PC-3 (cell line): ENCODE data around the gene ATG101. TPM values are rescaled to one million over a fixed set of nuclear protein-coding genes. Genes with fewer than 3 reads are reported as not detected.
A peak's percentile ranks its signal among the peaks of the same experiment; 100 is the strongest.

Experiments
- ATAC-seq: fragments of 200-7000 bp; cut with Tn5 transposase; 2 replicates; pipeline ENCODE4 v1.9.1; 2020; ENCODE audit warnings: mild to moderate bottlenecking, moderate library complexity
- Bru-seq: library from RNA; stranded (reverse); fragments of 400-500 nt; gene quantifications from one replicate; lab custom pipeline; 2021; lab: Mats Ljungman, UMichigan
- BruChase-seq, 2 experiments: library from RNA; stranded (reverse); fragments of 400-500 nt; gene quantifications; one replicate each; lab custom pipeline; 2021; lab: Mats Ljungman, UMichigan
- BruUV-seq: library from RNA; stranded (reverse); fragments of 400-500 nt; replicated peaks from 2 replicates; lab custom pipeline; 2021; lab: Mats Ljungman, UMichigan
- CTCF ChIA-PET: fragments of 300-600 bp; sonication (Branson Sonifier 250); formaldehyde crosslinking; loops from one replicate; lab custom pipeline; 2022; ENCODE audit warnings: antibody characterized with exemption; lab: Charles Lee
- POLR2A ChIA-PET: fragments of 300-600 bp; sonication (Branson Sonifier 250); formaldehyde crosslinking; loops from one replicate; lab custom pipeline; 2022; ENCODE audit warnings: antibody characterized with exemption; ENCODE audit not compliant: unreplicated experiment; lab: Charles Lee
- DNase-seq: peaks from one replicate; pipeline ENCODE4 v3.0.0-alpha.2; 2015
- H2AFZ ChIP-seq: fragments of 300-600 bp; sonication (generic); 2 replicates; pipeline ENCODE4 v1.6.0; 2016; ENCODE audit warnings: antibody characterized with exemption, low read length
- H3F3A ChIP-seq: fragments of 300-600 bp; sonication (generic); one replicate; pipeline ENCODE4 v1.6.0; 2017; ENCODE audit warnings: antibody characterized with exemption, low read length, control low read depth, mild to moderate bottlenecking; ENCODE audit not compliant: unreplicated experiment
- H3K27ac ChIP-seq: fragments of 300-600 bp; sonication (generic); 2 replicates; pipeline ENCODE4 v1.5.1; 2016; ENCODE audit warnings: mild to moderate bottlenecking, low read length
- H3K27me3 ChIP-seq: fragments of 300-600 bp; sonication (generic); 2 replicates; pipeline ENCODE4 v1.6.1; 2016; ENCODE audit warnings: low read length, mixed read lengths
- H3K36me3 ChIP-seq: fragments of 300-600 bp; sonication (generic); 2 replicates; pipeline ENCODE4 v1.6.1; 2016; ENCODE audit warnings: low read depth, mixed run types, low read length, mixed read lengths
- H3K4me1 ChIP-seq: fragments of 300-600 bp; sonication (generic); 2 replicates; pipeline ENCODE4 v1.5.1; 2016; ENCODE audit warnings: low read length; ENCODE audit not compliant: insufficient read depth
- H3K4me2 ChIP-seq: fragments of 300-600 bp; sonication (generic); 2 replicates; pipeline ENCODE4 v1.6.0; 2016; ENCODE audit warnings: low read length
- H3K4me3 ChIP-seq: fragments of 300-600 bp; sonication (generic); 2 replicates; pipeline ENCODE4 v1.5.1; 2016; ENCODE audit warnings: mild to moderate bottlenecking, low read length, mixed read lengths
- H3K79me2 ChIP-seq: fragments of 300-600 bp; sonication (generic); 2 replicates; pipeline ENCODE4 v1.6.1; 2017; ENCODE audit warnings: low read length, mixed read lengths
- H3K9ac ChIP-seq: fragments of 300-600 bp; sonication (generic); 2 replicates; pipeline ENCODE4 v1.6.0; 2016; ENCODE audit warnings: mild to moderate bottlenecking, low read length
- H3K9me2 ChIP-seq: fragments of 300-600 bp; sonication (generic); replicated peaks from 2 replicates; pipeline ENCODE4 v1.6.1; 2016; ENCODE audit warnings: mixed run types, low read length, mixed read lengths
- H3K9me3 ChIP-seq: fragments of 300-600 bp; sonication (generic); 2 replicates; pipeline ENCODE4 v1.6.1; 2016; ENCODE audit warnings: low read length, mixed read lengths
- H4K20me1 ChIP-seq: fragments of 300-600 bp; sonication (generic); 2 replicates; pipeline ENCODE4 v1.6.1; 2016; ENCODE audit warnings: low read length, mixed read lengths
- EZH2 ChIP-seq: fragments of 300-600 bp; sonication (generic); IDR thresholded peaks from one replicate; pipeline ENCODE4 v1.6.1; 2017; ENCODE audit warnings: antibody characterized with exemption, mild to moderate bottlenecking, low read length; ENCODE audit not compliant: unreplicated experiment
- EZH2phosphoT487 ChIP-seq: fragments of 300-600 bp; sonication (generic); IDR thresholded peaks from 2 replicates; pipeline ENCODE4 v1.6.1; 2018; ENCODE audit warnings: mild to moderate bottlenecking, antibody characterized with exemption, low read length, borderline replicate concordance
- intact Hi-C: fragments of 100-400 bp; cut with micrococcal nuclease; formaldehyde crosslinking; loops from 2 replicates; pipeline ENCODE4 v1.9.0; 2023
- long read RNA-seq: library from polyadenylated mRNA; unstranded; transcript quantifications from one replicate; pipeline ENCODE4 v2.0.0, GENCODE V29; 2021; ENCODE audit not compliant: unreplicated experiment
- total RNA-seq: library from RNA; depleted of rRNA; stranded (reverse); fragments of >200 nt; gene quantifications from 2 replicates; pipeline ENCODE4 v1.2.3, GENCODE V29; 2014; rRNA removed
- TF ChIP-seq, protein P1 (sequence below): fragments of 300-600 bp; sonication (generic); conservative IDR thresholded peaks from 2 replicates; pipeline ENCODE4 v1.5.1; 2017; ENCODE audit warnings: antibody characterized with exemption, low read depth, mild to moderate bottlenecking, low read length

ATG101 gene, protein sequence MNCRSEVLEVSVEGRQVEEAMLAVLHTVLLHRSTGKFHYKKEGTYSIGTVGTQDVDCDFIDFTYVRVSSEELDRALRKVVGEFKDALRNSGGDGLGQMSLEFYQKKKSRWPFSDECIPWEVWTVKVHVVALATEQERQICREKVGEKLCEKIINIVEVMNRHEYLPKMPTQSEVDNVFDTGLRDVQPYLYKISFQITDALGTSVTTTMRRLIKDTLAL
- total RNA-seq (110 and 167 TPM in 2 replicates), Bru-seq, nascent RNA (percentile 84 among the genes with signal in this experiment), BruChase-seq, experiment 1, labeled RNA remaining after a 6-hour chase (percentile 93 among the genes with signal in this experiment), BruChase-seq, experiment 2, labeled RNA remaining after a 2-hour chase (percentile 89 among the genes with signal in this experiment)
- long read RNA-seq, transcript ATG101-201 (4 exons, 1,439 nt), result major isoform, 124 of 157 reads
- long read RNA-seq, partial matches to known transcripts, result 17 of 157 reads
- long read RNA-seq, other reads (novel, unspliced or antisense), result 14 of 157 reads

DNA sequence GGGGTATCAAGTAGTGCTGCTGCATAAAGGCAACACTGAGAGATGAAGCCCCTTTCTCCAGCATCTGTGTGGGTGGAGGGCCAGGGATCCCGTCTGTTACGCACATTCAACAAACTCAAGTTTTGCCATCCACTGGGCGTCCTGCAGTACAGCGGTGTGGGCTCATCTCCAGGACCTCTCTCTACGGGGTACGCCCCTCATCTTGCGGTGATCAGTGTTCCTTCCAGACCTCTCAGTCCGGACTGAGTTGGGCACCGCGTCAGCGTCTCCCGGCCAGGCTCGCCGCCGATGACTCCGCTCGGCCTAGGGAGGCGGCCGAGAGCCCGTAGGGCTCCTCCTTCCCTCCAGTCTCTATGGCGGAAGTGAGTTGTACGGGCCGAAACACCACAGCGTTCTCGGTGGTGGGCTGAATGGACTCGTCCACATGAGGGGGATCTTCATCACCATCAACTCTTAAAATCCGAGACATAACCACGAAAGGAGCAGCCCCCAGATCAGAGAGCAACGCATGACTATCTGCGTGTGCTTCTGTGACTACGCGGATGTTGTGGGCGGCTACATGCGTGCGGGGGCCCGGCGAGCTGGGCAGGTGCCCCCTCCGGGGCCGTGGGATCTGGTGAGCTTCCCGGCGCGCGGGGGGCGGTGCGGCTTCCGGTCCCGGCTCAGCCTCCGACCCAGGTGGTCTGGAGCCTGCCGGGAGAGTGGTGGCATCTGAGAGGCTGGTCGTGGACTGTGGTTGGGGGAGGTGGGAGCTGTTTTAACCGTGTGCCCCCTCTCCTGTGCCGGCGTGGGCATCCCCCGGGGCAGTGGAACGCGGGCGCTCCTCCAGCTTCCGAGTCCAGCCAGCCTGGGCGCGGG, at the start of gene ATG101:
ATG101 (plus strand) TSS at position 652 of the 858 bp plus-strand sequence. CDS start 3,673 bp downstream, outside the sequence.
- H3K36me3 ChIP-seq, result peaks cover 15% of the 10 kb centered on the region; the same call in 1 of the 2 replicates
- H3K9me3 ChIP-seq, result no peaks in the 10 kb centered on the region
- CTCF ChIA-PET, result interaction anchor here (0.6 to 2.3 kb wide), 12 partner anchors 12 to 936 kb away, joined by 3 to 22 read pairs (median 4); partner anchors contain the start of genes KRT80 and NR4A1
- DNase-seq (peak; percentile 95), ATAC-seq (peak; percentile 98)
- peak within 1 kb of the TSS; percentile 91 for H2AFZ ChIP-seq
- POLR2A ChIA-PET, result interaction anchor here (0.6 to 1.0 kb wide), 3 partner anchors 18 to 656 kb away, joined by 3 to 8 read pairs (median 4); partner anchors contain the start of gene NR4A1
- peak within 1 kb of the TSS; percentile 66 for H3K27ac ChIP-seq
- no peaks in the 10 kb centered on the region for H3K9me2 ChIP-seq
- no peaks in the 10 kb centered on the region for H3F3A ChIP-seq
- no peaks in the 10 kb centered on the region for H3K27me3 ChIP-seq
- peaks cover 47% of the 10 kb centered on the region for H3K79me2 ChIP-seq
- H3K4me1 ChIP-seq, result peaks cover 19% of the 10 kb centered on the region
- H4K20me1 ChIP-seq, result peaks cover 24% of the 10 kb centered on the region
- H3K4me3 ChIP-seq, result peak within 1 kb of the TSS; percentile 83
- H3K4me2 ChIP-seq, result peak within 1 kb of the TSS; percentile 88
- TF ChIP-seq, protein P1, sequence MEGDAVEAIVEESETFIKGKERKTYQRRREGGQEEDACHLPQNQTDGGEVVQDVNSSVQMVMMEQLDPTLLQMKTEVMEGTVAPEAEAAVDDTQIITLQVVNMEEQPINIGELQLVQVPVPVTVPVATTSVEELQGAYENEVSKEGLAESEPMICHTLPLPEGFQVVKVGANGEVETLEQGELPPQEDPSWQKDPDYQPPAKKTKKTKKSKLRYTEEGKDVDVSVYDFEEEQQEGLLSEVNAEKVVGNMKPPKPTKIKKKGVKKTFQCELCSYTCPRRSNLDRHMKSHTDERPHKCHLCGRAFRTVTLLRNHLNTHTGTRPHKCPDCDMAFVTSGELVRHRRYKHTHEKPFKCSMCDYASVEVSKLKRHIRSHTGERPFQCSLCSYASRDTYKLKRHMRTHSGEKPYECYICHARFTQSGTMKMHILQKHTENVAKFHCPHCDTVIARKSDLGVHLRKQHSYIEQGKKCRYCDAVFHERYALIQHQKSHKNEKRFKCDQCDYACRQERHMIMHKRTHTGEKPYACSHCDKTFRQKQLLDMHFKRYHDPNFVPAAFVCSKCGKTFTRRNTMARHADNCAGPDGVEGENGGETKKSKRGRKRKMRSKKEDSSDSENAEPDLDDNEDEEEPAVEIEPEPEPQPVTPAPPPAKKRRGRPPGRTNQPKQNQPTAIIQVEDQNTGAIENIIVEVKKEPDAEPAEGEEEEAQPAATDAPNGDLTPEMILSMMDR, result peak; percentile 80
- no peak for TF ChIP-seq EZH2phosphoT487
- intact Hi-C loops, result loop anchor here (1.0 kb wide), 1 partner anchor 44 kb away; no protein-coding TSS in a partner anchor
- H3K9ac ChIP-seq, result peak within 1 kb of the TSS; percentile 90
- no TSS peak for BruUV-seq

DNA sequence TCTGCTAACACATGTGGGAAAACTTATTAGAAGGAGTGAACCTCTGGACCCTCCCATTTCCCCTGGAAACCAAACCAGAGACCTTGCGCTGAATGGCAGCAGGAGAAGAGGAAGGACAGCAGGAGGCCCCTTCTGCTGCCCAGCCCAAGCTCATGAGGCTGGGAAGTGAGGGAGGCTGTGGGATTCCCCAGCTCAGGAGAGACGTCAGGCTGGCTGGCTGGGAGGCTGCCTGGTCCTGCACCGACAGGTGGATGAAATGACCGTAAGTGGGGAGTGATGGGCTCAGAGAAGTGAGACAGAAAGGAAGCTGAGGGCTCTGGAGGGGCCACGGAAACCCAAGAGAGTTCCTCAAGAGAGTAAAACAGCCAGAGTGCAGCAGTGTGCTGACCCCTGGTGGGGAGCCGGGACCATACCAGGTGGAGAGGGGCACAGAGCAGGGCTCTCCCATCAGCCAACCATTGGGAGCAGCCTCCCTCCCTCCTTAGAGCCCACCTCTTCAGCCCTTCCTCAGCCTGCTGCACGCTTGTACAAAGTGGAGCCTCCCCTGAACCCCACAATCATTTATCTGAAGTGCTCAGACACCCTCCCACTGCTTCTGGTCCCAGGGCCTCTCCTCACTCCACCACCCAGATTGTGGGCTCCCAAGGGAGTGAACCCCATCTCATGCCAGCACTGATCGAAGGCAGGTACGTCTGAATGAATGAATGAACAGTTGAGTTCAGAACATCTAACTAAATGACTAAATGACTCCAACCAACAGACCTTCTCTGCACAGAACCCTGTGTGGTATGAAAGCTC, 49.0 kb upstream of the ATG101 start:
- Histone ChIP-seq H3K4me2 (no peak overlapping the region), H3F3A (no peaks in the 10 kb centered on the region), H3K9me3 (no peaks in the 10 kb centered on the region), H3K79me2 (no peaks in the 10 kb centered on the region), H3K4me1 (peaks cover 11% of the 10 kb centered on the region), H3K36me3 (no peaks in the 10 kb centered on the region), H3K27me3 (no peaks in the 10 kb centered on the region), H3K9me2 (no peaks in the 10 kb centered on the region), H3K27ac (no peak overlapping the region), H3K4me3 (no peak overlapping the region), H3K9ac (no peak overlapping the region), H2AFZ (no peak overlapping the region), H4K20me1 (no peaks in the 10 kb centered on the region)
- POLR2A ChIA-PET, result interaction anchor here (0.8 kb wide), 1 partner anchor 16 kb away, joined by 3 read pairs; no protein-coding TSS in a partner anchor
- ATAC-seq (no peak), DNase-seq (peak; percentile 44)
- CTCF ChIA-PET, result interaction anchor here (1.2 to 1.9 kb wide), 2 partner anchors 17 to 28 kb away, joined by 7 to 9 read pairs; no protein-coding TSS in a partner anchor
- BruUV-seq, result no TSS peak
- intact Hi-C loops, result no loop called here
- TF ChIP-seq EZH2phosphoT487, result no peak
- TF ChIP-seq, protein P1, result peak; percentile 68
- TF ChIP-seq EZH2, result no peak
